ENCODE measurements around the gene MVD.

DNA sequence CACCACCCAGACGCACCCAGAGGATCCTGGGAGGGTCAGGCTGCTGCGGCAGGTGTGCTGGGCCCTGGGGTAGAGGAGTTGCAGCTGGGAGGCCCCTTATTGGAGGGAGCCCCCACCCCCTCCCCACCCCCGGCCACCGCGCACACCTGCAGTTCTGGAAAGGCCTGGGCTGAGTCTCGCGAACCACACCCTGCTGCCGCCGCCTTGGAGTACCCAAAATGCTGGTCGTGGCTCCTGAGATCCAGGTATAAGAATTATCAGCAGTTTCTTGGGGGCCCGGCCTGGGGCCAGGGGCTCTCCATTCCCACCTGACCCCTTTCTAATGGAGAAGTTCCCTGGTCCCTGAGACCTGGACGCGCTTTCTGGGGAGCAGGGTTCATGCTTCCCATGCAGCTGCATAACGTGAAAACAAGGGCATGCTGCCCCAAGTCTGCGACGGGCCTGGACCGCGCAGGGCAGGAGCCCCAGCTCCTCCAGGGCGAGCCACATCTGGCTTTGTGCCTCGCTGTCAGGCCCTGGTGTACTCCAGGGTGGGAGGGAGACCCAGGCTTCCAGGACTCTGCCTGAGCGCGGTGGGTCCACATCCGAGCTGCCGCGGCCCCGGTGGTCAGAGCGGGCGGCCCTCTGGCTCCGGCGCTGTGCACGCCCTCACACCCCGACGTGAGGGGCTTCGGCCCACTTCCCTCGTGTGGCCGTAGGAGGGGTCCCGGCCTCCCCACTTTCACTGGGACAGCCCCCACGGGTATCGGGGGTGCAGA, 30.7 kb upstream of the MVD start:
- TF ChIP-seq POLR2A (IDR thresholded peaks at IDR 0.05) = no peak
- TF ChIP-seq, protein P1, sequence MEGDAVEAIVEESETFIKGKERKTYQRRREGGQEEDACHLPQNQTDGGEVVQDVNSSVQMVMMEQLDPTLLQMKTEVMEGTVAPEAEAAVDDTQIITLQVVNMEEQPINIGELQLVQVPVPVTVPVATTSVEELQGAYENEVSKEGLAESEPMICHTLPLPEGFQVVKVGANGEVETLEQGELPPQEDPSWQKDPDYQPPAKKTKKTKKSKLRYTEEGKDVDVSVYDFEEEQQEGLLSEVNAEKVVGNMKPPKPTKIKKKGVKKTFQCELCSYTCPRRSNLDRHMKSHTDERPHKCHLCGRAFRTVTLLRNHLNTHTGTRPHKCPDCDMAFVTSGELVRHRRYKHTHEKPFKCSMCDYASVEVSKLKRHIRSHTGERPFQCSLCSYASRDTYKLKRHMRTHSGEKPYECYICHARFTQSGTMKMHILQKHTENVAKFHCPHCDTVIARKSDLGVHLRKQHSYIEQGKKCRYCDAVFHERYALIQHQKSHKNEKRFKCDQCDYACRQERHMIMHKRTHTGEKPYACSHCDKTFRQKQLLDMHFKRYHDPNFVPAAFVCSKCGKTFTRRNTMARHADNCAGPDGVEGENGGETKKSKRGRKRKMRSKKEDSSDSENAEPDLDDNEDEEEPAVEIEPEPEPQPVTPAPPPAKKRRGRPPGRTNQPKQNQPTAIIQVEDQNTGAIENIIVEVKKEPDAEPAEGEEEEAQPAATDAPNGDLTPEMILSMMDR (IDR thresholded peaks at IDR 0.05) = no peak
- TF ChIP-seq EP300 (IDR thresholded peaks at IDR 0.05) = no peak

Measured in tibial nerve (tissue), 4 donors.